ENCODE results near the gene TTLL6.

- TF ChIP-seq EP300 (IDR thresholded peaks at IDR 0.05) = no peak
- TF ChIP-seq CTCF (IDR thresholded peaks at IDR 0.05) = no peak
- TF ChIP-seq POLR2A (IDR thresholded peaks at IDR 0.05; ENCODE audit: low read depth) = no peak
Observed at GRCh38 chr17:48721009-48721402, 96.0 kb downstream of the TTLL6 start.

Measured in esophagus muscularis mucosa (tissue), 4 donors.